ENCODE results near the gene RPL7A.
"Not testable (repeated sequence)": the region's sequence is repeated elsewhere in the genome, so short reads cannot be mapped to it uniquely, and the experiment has no call there.

The RPL7A gene

DNA sequence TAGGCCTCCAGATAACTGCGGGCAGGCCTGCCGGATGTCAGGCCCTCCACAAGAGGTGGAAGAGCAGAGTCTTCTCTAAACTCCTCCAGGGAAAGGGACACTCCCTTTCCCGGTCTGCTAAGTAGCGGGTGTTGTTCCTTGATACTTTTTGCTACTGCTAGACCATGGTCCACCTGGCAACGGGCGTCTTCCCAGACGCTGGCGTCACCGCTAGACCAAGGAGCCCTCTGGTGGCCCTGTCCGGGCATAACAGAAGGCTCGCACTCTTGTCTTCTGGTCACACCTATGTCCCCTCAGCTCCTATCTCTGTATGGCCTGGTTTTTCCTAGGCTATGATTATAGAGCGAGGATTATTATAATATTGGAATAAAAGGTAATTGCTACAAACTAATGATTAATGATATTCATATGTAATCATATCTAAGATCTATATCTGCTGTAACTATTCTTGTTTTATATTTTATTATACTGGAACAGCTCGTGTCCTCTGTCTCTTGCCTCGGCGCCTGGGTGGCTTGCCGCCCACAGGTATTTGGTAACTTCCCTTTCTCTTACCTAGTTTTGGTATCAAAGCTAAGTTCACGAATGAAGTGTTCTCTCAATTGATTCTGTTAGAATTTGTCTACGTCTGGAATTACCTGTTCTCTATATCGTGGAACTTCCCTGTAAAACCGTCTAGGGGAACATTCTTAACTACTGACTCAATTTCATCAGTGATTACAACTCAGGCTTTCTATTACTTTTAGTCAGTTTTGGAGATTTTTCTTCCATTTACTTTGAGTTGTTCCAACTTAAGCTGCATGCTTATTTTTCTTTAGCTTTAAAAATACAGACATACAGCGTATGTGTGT lies 18.5 kb upstream of the RPL7A start:
- DNase-seq: not testable (repeated sequence)

DNA sequence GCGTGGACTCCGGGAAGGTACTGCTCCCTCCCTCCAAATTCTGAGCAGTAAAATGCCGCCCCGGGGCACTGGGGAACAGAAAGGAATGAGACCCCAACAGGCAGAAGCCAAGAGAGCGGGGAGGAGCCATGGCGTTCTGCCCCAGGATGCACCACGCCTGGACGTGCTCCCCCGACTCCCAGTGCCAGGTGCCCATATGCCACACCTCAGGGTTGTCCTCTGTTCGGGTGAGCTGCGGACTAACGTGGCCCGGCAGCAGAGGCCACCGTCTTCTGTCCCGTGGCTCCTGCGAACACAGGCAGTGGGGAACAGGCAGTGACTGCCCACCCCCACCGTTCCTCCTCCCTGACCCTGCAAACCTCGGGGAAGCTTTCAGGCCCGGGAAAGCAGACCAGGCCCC lies 16.8 kb upstream of the RPL7A start:
- DNase-seq: no peak

DNA sequence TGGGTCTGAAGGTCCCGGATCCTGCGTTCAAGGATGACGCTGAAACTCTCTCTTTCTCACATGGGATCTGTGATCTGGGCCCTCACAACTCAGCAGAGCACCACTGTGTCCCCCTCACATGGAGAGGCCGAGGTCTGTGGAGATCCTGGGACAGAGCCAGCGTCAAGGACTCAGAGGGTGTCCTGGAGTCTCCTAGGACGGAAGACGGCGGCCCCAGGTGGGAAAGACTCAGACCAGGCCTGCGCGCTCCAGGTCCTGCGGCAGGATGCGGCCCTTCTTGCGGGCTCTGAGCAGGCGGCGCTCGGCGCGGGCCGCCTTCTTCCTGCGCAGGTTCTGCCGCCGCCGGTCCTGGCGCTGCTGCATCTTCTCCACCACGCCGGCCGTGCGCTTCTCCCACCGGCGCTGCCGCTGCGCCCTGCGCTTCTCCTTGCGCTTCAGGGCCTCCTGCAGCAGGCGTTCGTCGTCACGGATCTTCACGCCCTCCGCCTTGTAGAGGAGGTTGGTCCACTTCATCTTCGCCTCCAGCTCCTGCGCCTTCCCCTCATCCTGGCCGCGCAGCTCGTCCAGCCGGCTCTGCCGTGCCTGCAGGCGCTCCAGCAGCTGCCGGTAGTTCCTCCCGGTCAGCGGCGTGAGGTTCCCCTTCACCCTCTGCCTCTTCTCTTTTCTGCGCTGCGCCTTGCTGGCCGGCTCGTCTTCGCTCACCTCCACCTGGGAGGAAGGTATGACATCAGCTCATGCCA lies 16.2 kb upstream of the RPL7A start:
- no peak for DNase-seq

DNA sequence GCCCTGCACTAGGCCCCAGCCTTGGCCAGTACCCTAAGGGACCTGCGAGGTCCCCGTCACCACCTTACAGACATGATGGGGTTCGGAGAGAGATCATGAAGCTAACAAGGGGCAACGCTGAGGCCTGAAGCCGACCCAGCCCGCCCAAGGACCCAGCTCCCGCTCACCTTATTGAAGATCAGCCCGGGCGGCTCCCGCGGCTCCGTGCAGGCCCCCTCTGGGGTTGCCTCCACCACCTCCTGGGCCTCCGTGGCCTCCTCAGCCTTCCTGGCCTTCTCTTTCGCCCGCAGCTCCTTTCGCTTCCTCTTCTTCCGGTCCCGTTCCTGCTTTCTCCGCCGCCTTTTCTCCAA lies 15.7 kb upstream of the RPL7A start:
- DNase-seq: no peak

DNA sequence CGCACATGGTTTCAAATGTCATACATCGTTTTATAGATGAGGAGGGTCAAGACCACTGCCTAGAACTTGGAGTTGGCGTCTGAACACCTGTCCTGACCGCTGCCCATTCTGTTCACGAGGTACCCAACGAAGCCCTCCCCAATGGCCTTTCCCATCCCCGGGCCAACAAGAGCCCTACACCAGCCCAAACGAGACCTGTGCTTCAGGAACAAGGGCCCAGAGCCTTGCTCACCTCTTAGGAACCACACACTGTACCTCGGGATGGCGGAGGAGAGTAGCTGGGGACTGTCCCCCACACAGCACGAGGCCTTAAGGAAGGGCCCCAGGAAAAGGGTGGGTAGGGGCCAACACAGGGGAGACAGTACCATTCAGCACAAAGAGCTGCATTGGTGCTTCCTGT lies 15.0 kb upstream of the RPL7A start:
- no peak for DNase-seq

DNA sequence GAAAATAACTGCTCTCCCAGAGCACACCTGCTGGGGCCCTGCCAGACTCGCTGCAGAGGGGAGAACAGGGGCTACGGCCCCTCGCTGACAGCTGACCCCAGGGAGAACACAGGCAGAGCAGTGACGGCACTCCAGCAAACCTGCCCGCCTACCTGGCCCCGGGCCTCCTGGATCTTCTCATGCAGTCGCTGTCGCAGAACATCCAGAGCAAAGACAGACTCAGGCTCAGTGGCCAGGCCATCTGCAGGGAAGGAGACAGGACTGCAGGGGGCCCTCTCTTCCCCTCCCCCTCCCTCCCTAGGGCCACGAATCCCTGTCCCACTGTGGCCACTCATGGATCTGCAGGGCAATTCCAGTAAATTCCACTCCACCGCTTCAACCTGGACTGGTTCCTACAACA lies 14.5 kb upstream of the RPL7A start:
- DNase-seq: no peak

DNA sequence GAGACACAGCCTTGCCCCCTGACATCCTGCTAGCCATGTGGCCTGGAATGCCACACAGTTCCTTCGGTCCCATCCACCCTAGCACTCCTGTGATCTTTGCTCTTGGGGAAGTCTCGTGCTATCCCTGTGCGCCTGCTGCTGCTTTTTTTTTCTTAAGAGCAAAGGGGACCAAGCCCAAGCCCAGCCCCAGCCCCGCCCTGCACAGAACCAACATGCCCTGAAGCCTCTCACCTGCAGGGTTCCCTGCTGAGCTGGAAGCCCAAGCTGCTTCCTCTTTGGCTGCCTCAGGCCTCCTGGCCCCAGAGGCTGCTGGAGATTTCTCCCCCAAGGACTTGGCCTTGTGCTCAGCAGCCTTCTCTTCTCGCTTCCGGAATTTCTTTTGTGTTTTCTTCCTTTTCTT lies 13.9 kb upstream of the RPL7A start:
- no peak for DNase-seq

DNA sequence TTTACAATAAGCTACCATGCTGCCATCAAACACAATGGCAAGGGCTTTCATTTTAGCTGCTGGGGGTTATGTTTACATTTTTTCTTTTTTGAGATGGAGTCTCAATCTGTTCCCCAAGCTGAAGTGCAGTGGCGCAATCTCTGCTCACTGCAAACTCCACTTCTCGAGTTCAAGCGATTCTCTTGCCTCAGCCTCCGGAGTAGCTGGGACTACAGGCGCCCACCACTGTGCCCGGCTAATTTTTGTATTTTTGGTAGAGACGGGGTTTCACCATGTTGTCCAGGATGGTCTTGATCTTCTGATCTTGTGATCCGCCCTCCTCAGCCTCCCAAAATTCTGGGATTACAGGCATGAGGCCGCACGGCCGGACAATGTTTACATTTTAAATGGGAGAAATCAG lies 13.1 kb upstream of the RPL7A start:
- not testable (repeated sequence) for DNase-seq

DNA sequence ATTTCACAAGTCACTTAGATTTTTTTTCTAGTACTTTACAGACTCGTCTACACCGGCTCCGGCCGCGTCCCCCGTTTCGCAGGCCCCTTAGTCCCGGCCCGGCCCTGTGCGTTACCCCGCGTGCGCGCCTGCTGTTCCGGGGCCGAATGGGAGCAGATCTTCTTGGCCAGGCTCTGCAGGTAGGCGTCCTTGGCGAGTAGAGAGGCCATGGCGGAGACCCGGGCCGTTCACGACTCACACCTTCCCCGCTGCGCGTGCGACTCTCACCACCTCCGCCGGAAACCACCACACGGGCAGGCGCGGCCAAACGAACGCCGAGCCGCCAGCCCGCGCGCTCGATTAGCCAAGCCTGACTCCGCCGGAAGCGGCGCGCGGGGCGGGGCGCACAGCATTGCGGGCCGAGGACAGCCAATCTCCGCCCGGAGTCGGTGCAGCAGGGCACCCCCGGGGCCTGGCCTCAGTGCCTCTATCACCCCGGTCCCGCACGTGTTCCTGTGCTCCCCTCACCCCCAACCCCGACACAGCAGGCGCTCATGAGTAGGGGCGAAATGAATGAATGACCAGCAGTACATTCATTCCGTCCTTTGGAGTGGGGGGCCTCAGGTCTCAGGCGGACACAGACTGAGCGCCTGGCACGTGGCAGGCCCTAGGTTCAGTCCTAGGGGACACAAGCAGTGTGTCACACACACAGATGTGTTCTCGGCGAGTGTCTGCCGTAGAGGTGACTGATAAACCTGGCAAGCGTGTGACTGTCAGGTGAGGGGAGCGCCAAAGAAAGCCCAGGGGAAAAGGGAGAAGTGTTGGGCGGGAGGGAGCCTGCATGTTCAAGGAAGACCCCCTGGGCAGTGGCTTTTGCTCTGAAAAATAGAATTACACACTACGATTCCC lies 11.8 kb upstream of the RPL7A start, which contains the start of gene SURF6:
SURF6 (minus strand) TSS at position 265 of the 888 bp plus-strand sequence; CDS start at position 209, 56 bp downstream.
- peak; percentile 68 for DNase-seq

DNA sequence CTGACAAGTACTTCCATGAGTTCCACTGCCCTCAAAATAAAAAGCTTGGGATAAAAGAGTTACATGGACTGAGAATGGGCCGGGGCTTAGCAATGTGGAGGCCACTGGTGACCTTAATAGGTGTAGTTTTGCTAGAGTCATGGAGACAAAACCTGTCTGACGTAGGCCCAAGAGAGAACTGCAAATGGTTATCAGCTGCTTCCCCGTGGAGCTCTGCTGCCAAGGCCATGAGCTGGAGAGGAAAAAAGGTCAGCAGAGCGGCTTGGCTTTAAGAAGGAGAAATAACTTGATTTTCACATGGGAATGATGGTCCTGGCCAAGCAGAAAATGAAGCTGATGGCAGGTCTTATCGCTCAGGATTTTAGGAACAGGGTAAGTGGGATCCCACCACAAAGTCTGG lies 8.4 kb upstream of the RPL7A start:
- DNase-seq: no peak

DNA sequence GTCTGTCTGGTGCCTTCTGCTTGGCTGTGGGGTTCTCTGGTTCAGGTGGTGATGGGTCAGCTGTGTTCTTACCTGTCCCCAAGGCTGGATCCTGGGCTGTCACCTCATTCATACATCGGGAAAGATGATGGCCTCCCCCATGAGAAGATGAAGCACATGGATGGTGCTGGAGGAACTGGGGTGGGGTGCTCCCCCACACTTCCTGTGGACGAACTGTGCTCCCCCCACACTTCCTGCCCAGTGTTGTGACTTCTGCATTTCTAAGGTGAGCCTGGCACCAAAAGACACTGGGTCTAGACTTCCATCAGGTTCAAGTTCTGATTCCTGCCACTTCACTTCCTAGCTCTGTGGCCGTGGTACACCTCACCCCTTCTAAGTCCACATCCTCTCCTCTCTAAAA lies 7.8 kb upstream of the RPL7A start:
- DNase-seq: no peak

DNA sequence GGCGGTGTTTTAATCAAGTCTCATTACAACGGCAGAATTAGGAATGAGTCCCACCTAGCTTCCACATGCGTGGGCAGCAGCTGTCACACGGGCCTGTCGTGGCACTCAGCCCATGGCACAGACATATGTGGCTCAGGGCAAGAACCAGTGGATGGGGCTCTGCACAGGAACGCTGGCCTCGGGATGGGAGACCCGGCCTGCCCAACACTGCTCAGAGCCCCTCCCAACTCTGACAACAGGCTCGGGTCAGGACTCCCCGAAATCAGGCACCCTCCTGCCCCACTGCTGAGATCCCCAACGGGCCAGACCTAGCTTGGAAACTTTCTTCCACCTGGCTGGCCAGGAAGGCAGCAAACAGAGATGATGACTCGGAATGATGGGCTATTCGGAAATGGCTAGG lies 7.1 kb upstream of the RPL7A start:
- DNase-seq: no peak

DNA sequence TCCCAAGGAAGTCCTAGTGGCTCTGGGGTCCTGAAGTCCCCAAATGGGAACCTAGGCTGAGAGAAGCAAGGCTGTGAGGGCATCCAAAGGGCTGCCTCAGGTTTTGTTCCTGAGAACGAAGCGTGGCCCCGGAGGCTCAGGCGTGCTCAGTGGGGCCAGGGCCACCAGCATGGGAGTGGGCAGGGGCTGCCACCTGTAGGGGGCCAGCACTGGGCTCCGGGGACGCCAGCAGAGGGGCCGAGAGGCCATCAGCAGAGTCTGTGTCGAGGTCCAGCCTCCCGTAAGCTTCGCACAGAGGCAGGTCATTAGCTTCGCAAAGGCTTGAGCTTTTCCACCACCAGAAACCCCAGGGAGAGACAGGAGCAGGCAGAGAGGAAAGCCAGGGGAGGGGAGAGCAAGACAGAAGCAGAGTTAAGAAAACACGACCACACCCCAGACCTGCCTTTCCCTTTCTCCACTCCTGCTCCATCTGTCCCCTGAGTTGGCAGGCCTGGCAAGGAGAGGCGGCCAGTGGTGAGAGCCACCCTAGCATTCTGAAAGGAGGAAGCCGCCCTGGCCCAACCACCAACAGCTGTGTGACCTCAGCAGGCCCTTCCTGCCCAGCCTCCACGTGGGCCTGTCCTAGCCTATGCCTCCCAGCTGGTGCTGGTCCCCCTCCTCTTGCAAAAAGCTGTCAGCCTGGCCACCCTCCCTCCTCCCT lies 6.5 kb upstream of the RPL7A start:
- DNase-seq: no peak

DNA sequence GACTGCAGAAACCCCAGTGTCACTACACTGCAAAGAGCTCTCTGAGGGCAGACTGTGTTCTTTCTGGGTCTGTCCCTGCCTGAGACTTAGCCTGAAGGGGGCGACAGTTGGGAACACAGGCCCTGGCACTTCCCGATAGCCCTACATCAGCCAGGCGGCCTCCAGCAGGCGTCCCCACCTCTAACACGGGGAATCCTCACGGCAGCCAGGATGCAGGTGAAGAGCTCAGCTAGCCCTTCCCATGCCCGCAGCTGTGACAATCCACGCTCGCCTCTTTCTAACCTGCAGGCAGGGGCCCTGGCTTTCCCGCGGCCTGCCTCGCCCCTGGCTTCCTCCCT lies 6.0 kb upstream of the RPL7A start:
- DNase-seq: no peak

DNA sequence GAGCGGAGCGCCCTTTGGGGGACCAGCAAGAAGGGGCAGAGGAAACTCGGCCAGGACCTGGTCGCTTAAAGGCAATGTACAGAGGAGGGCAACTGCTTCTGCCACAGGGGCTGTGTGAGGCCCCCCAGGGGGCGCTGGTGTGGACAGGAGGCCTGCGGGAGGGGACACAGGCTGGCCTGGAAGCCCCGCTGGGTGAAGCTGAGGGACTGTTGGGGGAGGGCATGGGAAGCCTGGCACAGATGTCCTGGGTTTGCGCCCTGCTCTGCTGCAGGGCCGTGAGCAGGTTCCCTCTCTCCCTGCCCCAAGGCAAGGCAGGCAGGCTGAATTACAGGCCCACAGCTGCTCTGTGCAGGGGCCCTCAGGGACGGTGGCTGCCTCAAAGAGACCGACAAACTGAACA lies 5.4 kb upstream of the RPL7A start:
- no peak for DNase-seq

DNA sequence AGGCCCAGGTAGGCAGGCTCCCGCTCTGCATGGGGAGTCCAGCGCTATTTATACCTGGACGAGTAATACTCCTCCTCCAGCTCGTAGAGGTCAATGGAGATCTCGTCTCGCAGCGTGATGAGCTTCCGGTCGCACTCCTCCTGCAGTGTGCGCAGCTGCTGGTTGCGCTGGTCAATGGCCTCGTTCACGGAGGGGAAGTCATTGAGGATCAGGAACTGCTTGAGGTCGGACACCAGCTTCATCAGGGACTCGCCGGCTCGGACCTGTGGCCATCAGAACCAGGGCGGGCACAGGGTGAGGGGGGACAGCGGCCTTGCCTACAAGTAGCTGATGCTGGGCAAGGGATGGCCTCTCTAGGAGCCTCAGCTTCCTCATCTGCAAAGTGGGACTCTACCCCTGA lies 3.9 kb upstream of the RPL7A start:
- no peak for DNase-seq

DNA sequence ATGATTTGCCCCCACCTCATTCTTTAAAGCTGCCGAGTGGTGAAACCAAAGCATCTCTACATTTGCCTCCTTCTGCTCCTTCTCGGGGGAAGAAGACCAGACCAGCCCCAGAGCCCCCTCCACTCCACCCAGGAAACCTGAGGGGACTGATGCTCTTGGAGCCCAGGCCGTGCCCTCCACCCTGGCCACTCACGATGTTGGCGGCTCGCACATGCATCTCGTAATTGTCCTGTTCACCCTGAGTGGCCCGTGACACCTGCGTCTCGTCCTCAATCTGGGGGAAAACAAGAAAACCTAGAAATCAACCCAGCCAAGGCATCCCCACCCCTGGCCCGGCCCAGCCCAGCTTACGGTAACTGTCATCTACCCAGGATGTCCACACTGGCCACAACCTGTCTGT lies 3.0 kb upstream of the RPL7A start:
- no peak for DNase-seq

DNA sequence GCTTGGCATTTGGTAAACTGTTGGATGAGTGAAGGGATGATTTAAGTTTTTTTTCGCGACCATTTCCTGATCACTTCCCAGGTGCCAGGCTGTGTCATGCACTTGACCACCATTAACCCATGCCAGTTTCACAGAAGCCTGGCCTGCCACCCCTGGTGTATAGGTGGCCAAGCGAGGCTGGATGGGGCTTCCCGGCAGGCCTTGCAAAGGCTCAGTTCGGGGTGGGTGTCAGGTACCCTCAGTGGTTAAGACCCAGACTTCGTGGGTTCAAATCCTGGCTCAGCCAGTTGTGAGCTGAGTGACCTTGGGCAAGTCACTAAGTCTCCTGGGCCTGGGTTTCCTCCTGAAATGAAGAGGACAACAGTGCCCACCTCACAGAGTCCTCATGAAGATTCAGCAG lies 2.4 kb upstream of the RPL7A start:
- DNase-seq: no peak

DNA sequence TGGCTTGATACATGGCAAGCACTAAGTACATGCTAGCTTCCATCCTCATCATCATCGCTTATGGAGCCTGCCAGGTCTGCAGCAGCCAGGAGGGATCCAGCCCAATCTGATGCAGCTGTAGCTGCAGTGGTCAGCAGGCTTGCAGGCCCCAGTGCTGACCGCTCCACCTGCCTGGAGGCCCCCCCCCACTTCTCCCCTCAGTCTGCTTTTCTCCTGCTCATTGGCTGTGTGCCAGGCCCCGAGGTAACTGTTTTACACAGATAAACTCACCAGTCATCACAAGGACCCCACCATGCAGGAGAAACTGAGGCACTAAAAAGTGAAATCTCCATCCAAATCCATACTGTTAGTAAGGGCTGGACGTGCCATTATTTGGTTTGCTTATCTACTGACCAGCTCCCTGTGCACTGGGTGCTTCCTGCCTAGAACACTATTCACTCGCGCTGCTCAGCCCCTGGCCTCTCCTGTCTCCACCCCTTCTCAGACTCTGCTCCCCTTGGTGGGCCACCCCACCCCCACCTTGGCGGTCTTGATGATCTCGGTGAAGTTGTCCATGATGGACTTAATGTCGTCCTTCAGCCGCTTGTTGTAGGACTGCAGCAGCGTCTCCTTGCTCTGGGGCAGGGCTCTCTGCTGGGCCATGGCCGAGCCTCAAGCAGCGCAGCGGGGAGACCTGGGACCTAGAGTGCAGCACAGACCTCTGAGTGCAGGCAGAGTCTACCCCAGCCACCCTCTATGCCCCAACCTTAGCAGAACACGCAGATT lies 1.8 kb upstream of the RPL7A start:
- no peak for DNase-seq

DNA sequence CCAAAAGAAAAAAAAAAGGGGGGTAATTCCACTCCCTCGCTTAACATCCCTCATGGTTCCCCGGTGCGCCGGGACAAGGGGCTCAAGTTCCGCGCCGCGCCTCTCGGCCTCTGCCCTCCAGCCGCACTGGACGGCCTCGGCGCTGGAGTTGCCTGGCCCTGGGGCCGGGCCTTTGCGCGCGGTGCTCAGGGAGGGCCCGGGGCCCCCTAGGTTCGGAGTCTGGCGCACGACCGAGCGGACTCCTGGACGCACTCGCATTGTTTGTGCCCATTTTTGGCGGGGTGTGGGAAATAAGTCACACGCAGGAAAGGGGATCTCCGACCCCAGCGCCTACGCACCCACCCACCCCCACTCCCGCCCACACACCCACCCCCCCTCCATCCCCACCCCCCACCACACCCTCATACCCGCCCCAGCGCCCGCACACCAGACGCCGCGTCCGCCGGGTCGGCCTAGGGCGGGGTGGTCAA lies 468 bp upstream of the RPL7A start:
- DNase-seq: no peak

DNA sequence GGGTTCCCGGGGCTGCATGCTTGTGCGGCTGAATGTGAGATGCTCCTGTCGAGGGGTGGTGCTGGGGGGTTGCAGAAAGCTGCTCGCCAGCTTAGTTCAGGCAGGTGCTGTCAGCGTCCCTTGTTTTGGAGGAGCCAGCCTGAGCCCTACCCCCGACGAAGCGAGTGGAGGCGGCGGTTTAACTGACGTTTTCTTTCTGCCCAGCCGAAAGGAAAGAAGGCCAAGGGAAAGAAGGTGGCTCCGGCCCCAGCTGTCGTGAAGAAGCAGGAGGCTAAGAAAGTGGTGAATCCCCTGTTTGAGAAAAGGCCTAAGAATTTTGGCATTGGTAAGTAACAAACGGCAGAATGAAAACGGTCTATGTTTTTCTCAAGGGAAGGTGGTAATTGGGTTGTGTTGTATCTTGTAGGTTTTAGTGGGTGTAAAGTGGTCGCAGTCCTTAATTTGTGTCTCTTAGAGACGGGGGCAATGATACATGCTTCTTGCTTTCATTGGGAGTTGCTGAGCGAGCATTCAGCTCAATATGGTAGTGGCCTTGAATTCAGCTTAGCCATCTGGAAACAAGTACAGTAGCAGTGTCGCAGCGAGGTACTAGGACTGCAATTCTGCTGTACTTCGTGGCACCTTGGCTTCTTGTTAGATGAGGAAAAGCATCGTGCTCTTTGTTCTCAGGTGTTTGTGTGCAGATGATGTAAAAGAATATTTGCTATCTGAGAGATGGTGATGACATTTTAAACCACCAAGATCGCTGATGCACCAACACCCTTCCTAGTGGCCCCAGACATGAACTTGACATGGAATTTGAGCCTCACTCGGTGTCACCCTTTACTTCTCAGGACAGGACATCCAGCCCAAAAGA lies 928 bp downstream of the RPL7A start:
- DNase-seq: no peak
